DMS79 treated with DMSO at 0.1 percent for 48 hours (cell line): ENCODE results near the gene MMP17.
A peak's percentile ranks its signal among the peaks of the same experiment; 100 is the strongest.
"Not testable (repeated sequence)": the region's sequence is repeated elsewhere in the genome, so short reads cannot be mapped to it uniquely, and the experiment has no call there.

ENCODE experiments used
- DNase-seq: peaks from one replicate; lab custom pipeline; 2025; lab: John Stamatoyannopoulos, UW

MMP17 gene

DNA sequence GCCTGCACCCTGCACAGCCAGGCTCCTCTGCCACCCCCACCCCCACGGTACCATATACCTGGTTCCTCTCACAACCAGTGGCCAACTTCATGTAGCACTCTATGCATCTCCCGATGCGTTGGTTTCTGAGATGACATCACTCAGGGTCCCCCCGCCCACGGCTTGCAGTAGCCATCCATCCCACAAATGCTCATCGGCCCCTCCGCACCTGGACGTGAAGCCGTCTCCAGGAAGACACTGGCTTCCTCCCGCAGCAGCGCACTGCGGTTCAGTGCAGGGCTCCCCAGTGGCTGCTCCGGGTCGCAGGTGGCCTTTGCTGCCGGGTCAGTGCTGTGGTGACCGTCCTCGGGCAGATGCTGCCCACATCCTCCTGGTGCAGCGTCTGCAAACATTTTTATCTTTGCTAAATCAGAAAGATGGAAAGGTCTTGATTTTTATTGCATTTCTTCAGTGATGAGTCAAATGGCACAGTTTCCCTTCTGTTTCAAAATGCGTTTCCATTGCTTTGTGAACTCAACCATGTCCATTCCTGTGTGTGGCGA is 27.5 kb upstream of the MMP17 start:
- no peak for DNase-seq

- no peak for DNase-seq
Observed at GRCh38 chr12:131801254-131801866, 26.8 kb upstream of the MMP17 start.

- DNase-seq = no peak
Observed at GRCh38 chr12:131803961-131804521, 24.2 kb upstream of the MMP17 start.

GRCh38 chr12:131805421-131805820 is 22.8 kb upstream of the MMP17 start:
- no peak for DNase-seq

DNA sequence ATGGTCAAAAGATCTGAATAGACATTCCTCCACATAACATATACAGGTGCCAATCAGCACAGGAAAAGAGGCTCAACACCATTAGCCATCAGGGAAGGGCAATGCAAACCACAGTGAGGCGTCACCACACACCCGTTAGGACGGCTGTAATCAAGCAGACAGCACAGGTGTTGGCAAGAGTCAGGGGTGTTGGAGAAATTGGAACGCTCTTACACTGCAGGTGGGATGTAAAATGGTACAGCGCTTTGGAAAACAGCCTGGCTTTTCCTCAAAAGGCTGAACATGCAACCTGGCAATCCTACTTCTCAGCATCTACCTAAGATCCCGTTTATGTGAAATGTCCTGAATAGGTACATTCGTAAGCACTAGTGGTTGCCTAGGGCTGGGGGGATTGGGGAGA is 21.5 kb upstream of the MMP17 start:
- DNase-seq = no peak

DNA sequence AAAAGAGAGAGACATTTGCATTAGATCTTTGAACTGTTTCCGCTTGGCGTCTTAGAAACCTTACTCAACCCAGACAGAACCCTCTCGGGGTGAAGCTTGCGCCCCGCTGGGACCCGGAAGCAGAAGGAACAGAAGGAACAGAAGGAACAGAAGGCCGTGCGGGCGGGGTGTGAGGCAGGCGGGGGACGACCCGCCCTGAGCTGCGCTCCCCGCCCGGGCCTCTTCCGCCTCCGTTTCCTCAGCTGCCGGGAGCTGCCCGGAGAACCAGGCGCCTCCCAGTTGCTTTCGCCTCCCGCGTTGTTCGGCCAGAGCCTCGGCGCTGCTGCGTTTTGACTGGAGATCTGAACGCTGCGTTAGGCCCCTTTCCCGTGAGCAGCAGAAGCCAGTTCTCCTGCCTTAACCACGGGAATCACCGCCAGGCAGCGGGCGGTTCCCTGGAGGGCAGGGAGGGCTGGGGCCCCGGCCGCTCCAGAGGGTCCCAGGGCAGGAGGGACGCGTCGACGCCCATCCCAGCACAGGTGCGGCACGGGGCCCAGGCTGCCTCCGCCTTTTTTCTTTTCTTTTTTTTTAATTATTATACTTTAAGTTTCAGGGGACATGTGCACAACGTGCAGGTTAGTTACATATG is 19.3 kb upstream of the MMP17 start:
- no peak for DNase-seq

DNA sequence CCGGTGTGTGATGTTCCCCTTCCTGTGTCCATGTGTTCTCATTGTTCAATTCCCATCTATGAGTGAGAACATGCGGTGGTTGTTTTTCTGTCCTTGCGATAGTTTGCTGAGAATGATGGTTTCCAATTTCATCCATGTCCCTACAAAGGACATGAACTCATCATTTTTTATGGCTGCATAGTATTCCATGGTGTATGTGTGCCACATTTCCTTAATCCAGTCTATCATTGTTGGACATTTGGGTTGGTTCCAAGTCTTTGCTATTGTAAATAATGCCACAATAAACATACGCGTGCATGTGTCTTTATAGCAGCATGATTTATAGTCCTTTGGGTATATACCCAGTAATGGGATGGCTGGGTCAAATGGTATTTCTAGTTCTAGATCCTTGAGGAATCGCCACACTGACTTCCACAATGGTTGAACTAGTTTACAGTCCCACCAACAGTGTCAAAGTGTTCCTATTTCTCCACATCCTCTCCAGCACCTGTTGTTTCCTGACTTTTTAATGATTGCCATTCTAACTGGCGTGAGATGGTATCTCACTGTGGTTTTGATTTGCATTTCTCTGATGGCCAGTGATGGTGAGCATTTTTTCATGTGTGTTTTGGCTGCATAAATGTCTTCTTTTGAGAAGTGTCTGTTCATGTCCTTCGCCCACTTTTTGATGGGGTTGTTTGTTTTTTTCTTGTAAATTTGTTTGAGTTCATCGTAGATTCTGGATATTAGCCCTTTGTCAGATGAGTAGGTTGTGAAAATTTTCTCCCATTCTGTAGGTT is 18.5 kb upstream of the MMP17 start:
- not testable (repeated sequence) for DNase-seq

DNA sequence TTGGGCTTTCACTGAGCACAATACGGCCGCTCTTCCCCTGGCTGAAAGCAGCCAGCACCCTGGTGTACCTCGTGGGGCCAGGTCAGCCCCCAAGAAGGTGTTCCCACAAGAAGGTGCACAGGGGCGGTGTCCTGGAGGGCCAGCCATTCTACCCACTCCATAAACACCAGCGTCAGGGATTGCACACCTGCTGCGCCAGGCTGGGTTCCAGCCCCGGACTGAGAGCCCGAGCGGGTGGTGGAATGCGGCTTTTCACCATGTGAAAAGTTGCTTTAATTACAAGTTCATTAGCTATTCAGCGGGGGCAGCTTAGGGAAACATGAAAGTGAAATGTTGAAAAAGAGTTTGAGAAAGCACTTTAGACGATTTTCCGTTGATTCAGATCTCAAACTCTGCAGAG is 17.5 kb upstream of the MMP17 start:
- no peak for DNase-seq

- no peak for DNase-seq
Observed at GRCh38 chr12:131815131-131815530, 13.1 kb upstream of the MMP17 start.

DNA sequence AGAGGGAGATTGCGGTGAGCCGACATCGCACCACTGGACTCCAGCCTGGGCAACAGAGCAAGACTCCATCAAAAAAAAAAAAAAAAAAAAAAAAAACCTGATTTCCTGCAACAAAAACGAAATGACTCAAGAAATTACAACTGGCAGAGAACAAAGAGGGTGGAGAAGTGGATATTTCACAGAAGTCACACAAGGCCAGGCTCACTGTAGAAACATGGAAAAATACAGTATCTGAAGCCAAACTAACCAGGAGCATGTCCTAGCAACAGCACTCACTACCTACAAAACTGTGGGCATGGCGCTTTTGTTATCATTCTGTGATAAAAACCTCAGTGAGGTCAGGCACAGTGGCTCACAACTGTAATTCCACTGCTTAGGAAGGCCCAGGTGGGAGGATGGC is 11.7 kb upstream of the MMP17 start:
- DNase-seq = no peak

DNA sequence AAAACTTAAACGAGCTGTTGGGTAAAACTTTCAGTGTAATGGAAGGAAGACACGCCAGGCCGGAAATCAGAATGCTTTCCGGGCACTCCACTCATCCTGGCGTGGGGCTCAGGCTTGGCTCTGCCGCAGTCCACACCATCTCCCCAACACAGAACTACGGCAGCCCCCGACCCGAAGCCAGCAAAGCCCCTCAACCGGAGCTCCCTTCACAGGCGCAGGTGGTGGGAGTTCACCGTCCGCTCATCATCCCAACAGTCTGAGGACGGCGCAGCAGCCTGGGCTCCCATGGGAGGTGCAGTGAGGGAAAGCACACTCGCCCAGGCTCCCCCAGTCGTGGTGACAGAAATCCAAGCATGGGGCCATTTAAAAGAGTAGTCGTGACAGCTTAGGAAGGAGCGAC is 11.0 kb upstream of the MMP17 start:
- no peak for DNase-seq

- DNase-seq = no peak
Observed at GRCh38 chr12:131818821-131819585, 9.2 kb upstream of the MMP17 start.

DNA sequence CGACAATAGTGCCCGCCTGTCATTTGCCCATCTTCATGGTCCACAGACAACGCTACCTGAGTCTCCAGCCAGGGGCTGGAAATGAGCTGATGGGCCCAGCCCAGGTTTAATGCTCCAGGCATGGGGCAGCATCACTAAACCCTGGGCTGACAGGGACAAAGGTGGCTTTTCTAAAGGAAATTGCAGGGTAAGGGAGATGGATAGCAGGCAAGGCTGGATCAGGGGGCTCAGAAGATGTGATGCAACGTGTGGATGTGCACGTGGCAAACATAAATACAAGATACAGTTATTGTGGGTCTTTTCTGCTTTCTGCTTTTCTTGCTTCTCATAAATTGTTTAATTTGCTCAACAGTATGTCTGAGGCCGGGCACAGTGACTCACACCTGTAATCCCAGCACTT is 3.7 kb upstream of the MMP17 start:
- no peak for DNase-seq

DNA sequence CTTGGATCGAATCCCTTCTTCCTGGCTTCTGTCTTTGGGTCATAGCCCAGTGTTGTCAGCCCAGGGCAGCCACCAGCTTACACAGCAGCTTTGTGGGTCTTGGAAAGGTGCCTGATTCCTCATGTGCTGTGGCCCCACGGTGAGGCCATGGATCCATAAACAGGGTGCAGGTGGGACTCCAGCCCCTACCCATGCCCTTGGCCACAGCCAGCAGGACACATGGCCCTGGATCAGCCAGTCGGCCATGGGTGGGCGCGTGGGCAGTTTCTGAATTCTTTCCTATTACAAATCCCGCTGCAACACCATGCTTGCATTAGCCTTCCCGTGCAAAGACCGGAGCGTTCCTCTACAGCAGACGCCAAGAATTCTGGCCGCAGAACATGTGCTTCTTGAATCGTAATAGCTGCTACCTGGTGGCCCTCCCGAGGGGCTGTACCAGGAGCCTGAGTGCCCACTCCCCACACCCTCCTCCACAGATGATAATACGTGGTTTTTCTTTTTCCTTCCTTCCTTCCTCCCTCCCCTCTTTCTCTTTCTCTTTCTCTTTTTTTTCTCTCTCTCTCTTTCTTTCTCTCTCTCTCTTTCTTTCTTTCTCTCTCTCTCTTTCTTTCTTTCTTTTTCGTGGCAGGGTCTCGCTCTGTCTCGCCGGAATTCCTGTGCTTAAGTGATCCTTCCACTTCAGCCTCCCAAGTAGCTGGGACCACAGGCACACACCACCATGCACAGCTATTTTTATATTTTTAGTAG is 2.9 kb upstream of the MMP17 start:
- no peak for DNase-seq

DNA sequence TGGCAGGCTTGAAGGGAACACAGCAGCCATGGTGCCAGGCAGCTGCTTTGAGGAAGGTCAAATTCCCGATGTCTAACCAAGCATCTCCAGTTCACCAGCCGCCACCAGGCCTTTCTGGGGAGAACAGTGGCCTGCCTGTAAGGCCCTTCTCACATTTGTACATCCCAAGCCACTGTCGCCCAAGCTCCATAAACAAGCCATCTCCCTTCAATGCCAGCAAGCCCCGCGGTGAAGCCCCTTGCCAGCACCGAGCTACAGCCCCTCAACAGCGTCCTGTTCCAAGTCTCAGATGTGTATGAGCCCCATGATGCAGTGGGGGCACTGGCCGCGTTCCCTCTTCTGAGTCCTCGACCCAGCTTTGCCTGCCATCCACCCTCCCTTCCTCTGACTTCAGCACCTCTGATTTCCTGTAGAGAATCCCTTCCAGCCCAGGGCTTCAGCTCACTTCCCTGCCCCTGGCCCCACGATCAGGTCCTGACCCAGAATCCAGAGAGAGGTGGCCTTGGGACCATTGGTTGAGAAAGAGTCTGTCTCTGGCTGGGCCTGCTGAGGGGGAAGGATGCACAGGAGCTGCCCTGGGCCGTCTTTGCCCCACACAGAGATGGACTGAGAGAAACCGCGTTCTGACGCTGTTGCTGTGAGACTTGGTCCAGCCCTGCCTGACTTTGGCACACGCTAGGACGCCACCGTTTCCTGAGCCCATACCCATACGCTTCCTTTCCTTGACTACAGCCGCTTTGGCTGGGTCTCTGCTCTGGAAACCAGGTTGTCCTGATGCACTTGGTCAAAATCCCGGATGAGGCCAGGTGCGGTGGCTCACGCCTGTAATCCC is 1.9 kb upstream of the MMP17 start:
- no peak for DNase-seq

DNA sequence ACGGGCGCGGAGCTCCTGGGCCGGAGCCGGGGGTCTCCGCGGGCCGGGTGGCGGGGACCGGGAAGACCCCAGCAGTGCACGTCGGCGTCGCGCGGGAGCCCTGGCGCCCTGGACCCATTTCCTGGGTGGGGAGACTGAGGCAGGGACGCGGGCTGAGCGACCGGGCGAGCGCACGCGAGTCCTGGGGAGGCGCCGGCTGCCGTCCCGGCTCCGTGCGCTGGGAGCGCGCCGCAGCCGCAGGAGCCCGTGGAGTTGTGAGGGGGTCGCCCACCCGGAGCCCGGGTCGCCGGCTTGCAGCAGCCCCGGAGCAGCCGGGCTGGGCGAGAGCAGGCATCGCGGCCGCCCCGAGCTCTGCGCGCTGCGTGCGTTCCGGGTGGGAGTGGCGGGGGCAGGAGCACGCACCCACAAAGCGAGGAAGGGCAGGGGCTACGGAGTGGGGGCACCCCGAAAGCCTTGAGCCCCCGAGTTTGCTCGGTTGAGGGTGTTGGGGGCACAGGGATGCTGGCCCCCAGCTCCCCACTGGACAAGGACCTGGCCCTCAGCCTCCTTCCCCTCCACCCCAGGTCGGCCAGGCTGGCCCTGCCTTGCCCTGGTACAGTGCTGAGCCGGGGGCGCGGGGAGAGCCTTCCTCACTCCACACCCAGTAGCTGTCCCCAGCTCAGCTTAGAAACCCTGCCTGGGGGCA is 620 bp downstream of the MMP17 start:
- no peak for DNase-seq

GRCh38 chr12:131829356-131829747 is 1.2 kb downstream of the MMP17 start:
- peak; percentile 13 for DNase-seq

DNA sequence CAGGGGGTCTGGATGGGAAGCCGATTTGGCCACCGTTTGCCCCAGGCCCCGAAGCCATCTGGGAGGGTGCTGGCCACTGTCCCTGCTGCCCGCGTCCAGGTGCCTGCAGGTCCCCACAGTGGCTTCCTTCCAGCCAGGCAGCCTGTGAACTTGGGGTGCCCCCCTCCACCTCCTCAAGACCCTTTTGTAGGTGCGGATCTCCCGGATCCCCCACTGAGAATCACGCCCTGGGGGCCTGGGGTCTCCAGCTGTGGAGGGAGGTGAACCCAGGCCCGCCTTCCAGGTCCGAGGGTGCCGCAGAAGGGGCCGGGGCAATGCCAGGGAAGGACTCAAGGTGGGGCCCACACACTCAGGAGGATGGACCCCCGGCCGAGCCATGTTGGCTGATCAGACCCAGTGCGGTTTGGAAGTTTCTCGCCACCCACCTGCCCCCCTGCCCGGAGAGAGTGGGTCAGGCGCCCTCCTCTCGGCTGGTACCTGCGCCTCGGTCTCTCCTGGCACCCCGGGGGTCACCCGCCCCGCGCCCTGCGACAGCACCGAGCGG is 1.7 kb downstream of the MMP17 start:
- peak; percentile 9 for DNase-seq

DNA sequence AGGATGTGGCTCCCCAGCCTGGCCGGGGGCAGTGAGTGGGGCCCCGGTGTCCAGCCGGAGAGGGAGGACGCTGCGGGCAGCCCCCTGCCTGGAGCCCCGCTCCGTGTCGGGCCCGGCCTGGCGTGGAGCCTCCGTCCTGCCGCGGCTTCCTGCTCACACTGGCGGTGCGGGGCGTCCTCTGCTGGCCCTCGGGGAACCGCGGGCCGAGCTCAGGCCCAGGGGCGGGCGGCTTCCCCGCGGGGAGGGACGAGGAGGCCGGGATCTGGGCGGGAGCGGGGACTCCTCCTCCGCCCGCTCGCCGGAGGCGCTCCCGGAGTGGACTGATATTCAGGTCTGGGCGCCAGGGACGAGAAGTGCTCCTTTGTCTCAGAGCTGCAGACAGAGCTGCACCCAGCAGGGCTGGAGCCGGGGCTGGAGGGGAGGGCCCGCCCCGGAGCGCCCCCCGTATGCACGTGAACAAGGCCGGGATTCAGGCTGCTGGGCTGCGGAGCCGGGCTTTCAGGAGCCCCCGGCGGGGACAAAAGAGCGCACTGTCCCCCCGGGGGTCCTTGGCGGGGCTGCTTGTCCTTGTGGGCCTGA is 2.2 kb downstream of the MMP17 start:
- peak; percentile 64 for DNase-seq
